ENCODE measurements around the gene HNRNPC.

GRCh38 chr14:21267886-21268616, 1.2 kb downstream of the HNRNPC start:
- TF ChIP-seq CTCF (IDR thresholded peaks at IDR 0.05; ENCODE audit: low read depth, low read length) (no peak), EZH2phosphoT487 (IDR thresholded peaks at IDR 0.05; ENCODE audit: low read depth) (no peak)

Measured in OCI-LY3 (cell line).